Esophagus muscularis mucosa (tissue), 4 donors: ENCODE results near the gene ANKRD11.

ENCODE experiments used
- CTCF ChIP-seq, 3 experiments: fragments of 200-600 bp in 2 of 3; fragments of 450-650 bp in 1 of 3; sonication (generic) in 2 of 3; IDR thresholded peaks; one replicate each; pipeline ENCODE4 v1.5.1; 2017 to 2019; ENCODE audit warnings: antibody characterized with exemption in 3 of 3, mild to moderate bottlenecking in 2 of 3, moderate library complexity in 1 of 3
- EP300 ChIP-seq: sonication (generic); formaldehyde crosslinking; IDR thresholded peaks from one replicate; pipeline ENCODE4 v1.6.1; 2017; ENCODE audit warnings: antibody characterized with exemption
- POLR2A ChIP-seq: fragments of 450-650 bp; IDR thresholded peaks from one replicate; pipeline ENCODE4 v1.6.1; 2017; ENCODE audit warnings: antibody characterized with exemption, moderate library complexity, mild to moderate bottlenecking, low read depth
- POLR2AphosphoS5 ChIP-seq, 2 donors: sonication (generic); formaldehyde crosslinking; IDR thresholded peaks; one replicate each; pipeline ENCODE4 v1.6.1; 2017; ENCODE audit warnings: antibody characterized with exemption in 2 of 2

GRCh38 chr16:89425523-89425922, 64.8 kb downstream of the ANKRD11 start:
- TF ChIP-seq CTCF (IDR thresholded peaks at IDR 0.05): no peak
- TF ChIP-seq POLR2A: no peak
- no peak for TF ChIP-seq POLR2AphosphoS5 (IDR thresholded peaks at IDR 0.05)
- TF ChIP-seq EP300: no peak
